SU-DHL-6 (cell line): Measurements from ENCODE around the gene ARL16.

Source experiments
- H2AFZ ChIP-seq: fragments of 200-600 bp; sonication (generic); 2 replicates; pipeline ENCODE4 v1.6.1; 2014; ENCODE audit warnings: low read depth, mild to moderate bottlenecking, moderate library complexity, mixed read lengths, antibody characterized with exemption, low read length; ENCODE audit not compliant: severe bottlenecking
- H3F3A ChIP-seq: fragments of 200-600 bp; shearing (Covaris generic); 2 replicates; pipeline ENCODE4 v1.6.0; 2016; ENCODE audit warnings: antibody characterized with exemption, mild to moderate bottlenecking; ENCODE audit not compliant: insufficient read depth
- H3K27ac ChIP-seq: fragments of 200-600 bp; sonication (generic); 2 replicates; pipeline ENCODE4 v1.5.1; 2016; ENCODE audit warnings: low read depth, mild to moderate bottlenecking, low read length, moderate library complexity, mixed read lengths
- H3K27me3 ChIP-seq: fragments of 200-600 bp; sonication (generic), shearing (Covaris generic); 2 replicates; pipeline ENCODE4 v1.6.0; 2014; ENCODE audit warnings: mild to moderate bottlenecking, low read length
- H3K36me3 ChIP-seq: fragments of 200-600 bp; sonication (generic); 2 replicates; pipeline ENCODE4 v1.6.1; 2014; ENCODE audit warnings: mild to moderate bottlenecking, low read length, mixed read lengths
- H3K4me2 ChIP-seq: fragments of 300-600, 200-600 bp; shearing (Covaris generic), sonication (generic); 2 replicates; pipeline ENCODE4 v1.6.0; 2014; ENCODE audit warnings: low read length, low read depth, mild to moderate bottlenecking; ENCODE audit not compliant: poor library complexity, severe bottlenecking
- H3K4me3 ChIP-seq: fragments of 200-600 bp; sonication (generic); 2 replicates; pipeline ENCODE4 v1.5.1; 2014; ENCODE audit warnings: antibody characterized with exemption, low read length, mild to moderate bottlenecking, mixed read lengths; ENCODE audit not compliant: insufficient read depth, poor library complexity, severe bottlenecking
- H3K79me2 ChIP-seq: fragments of 200-600 bp; sonication (generic); 2 replicates; pipeline ENCODE4 v1.6.1; 2014; ENCODE audit warnings: mild to moderate bottlenecking, low read length, moderate library complexity; ENCODE audit not compliant: insufficient read depth
- H3K9ac ChIP-seq: fragments of 200-600 bp; sonication (generic); 2 replicates; pipeline ENCODE4 v1.7.0; 2014; ENCODE audit warnings: mild to moderate bottlenecking, low read length
- H3K9me2 ChIP-seq: fragments of 200-600 bp; sonication (generic); replicated peaks from 2 replicates; pipeline ENCODE4 v1.6.1; 2014; ENCODE audit warnings: low read length; ENCODE audit not compliant: insufficient read depth
- H3K9me3 ChIP-seq: fragments of 200-600 bp; sonication (generic); 2 replicates; pipeline ENCODE4 v1.6.1; 2014; ENCODE audit warnings: low read length, mixed read lengths; ENCODE audit not compliant: insufficient read depth
- H4K20me1 ChIP-seq: fragments of 200-600 bp; sonication (generic); 2 replicates; pipeline ENCODE4 v1.6.1; 2014; ENCODE audit warnings: low read depth, mild to moderate bottlenecking, antibody characterized with exemption, low read length, moderate library complexity, mixed read lengths
- CTCF ChIP-seq: fragments of 200-600 bp; sonication (generic); IDR thresholded peaks from one replicate; pipeline ENCODE4 v1.5.1; 2017; ENCODE audit warnings: antibody characterized with exemption, mild to moderate bottlenecking, low read length, moderate library complexity; ENCODE audit not compliant: insufficient read depth, poor library complexity, severe bottlenecking
- EZH2phosphoT487 ChIP-seq: fragments of 200-600 bp; sonication (generic), shearing (Covaris generic); conservative IDR thresholded peaks from 2 replicates; pipeline ENCODE4 v1.6.1; 2018; ENCODE audit warnings: mild to moderate bottlenecking, antibody characterized with exemption, low read length, moderate library complexity, mixed read lengths

ARL16 gene

GRCh38 chr17:81720267-81721071 lies 36.9 kb upstream of the ARL16 start:
- Histone ChIP-seq H3F3A (no peaks in the 10 kb centered on the region), H3K79me2 (no peaks in the 10 kb centered on the region), H3K4me3 (no peak overlapping the region), H3K9me2 (no peaks in the 10 kb centered on the region), H3K36me3 (no peaks in the 10 kb centered on the region), H3K9ac (no peak overlapping the region), H4K20me1 (no peaks in the 10 kb centered on the region), H3K4me2 (no peak overlapping the region), H3K9me3 (no peaks in the 10 kb centered on the region), H3K27me3 (no peaks in the 10 kb centered on the region), H2AFZ (no peak overlapping the region), H3K27ac (no peak overlapping the region)
- TF ChIP-seq CTCF (no peak), EZH2phosphoT487 (no peak)

GRCh38 chr17:81719410-81720266 lies 36.0 kb upstream of the ARL16 start:
- H3K79me2 ChIP-seq = peaks cover 2% of the 10 kb centered on the region; the same call in 1 of the 2 replicates
- H3K27me3 ChIP-seq = no peaks in the 10 kb centered on the region
- H3F3A ChIP-seq = no peaks in the 10 kb centered on the region
- H3K4me2 ChIP-seq = no peak overlapping the region
- H3K4me3 ChIP-seq = no peak overlapping the region
- no peaks in the 10 kb centered on the region for H4K20me1 ChIP-seq
- no peak overlapping the region for H3K9ac ChIP-seq
- H3K9me3 ChIP-seq = no peaks in the 10 kb centered on the region
- H3K36me3 ChIP-seq = no peaks in the 10 kb centered on the region
- no peak overlapping the region for H3K27ac ChIP-seq
- TF ChIP-seq CTCF = no peak
- no peak for TF ChIP-seq EZH2phosphoT487
- H2AFZ ChIP-seq = no peak overlapping the region
- no peaks in the 10 kb centered on the region for H3K9me2 ChIP-seq

- Histone ChIP-seq H3K9me2 (no peaks in the 10 kb centered on the region), H3K9ac (no peak overlapping the region), H3K9me3 (no peaks in the 10 kb centered on the region), H3K36me3 (no peaks in the 10 kb centered on the region), H4K20me1 (no peaks in the 10 kb centered on the region), H3K27me3 (no peaks in the 10 kb centered on the region), H3K4me2 (no peak overlapping the region), H3K27ac (no peak overlapping the region), H3K4me3 (no peak overlapping the region), H2AFZ (no peak overlapping the region), H3F3A (no peaks in the 10 kb centered on the region), H3K79me2 (peaks cover 22% of the 10 kb centered on the region)
- TF ChIP-seq CTCF (no peak), EZH2phosphoT487 (no peak)
These were observed 34.1 kb upstream of the ARL16 start for GRCh38 chr17:81717766-81718089.
